Skin of body (tissue), 3 donors: ENCODE data around the gene ALDOB. TPM values are rescaled to one million over a fixed set of nuclear protein-coding genes. Genes with fewer than 3 reads are reported as not detected.
"Not testable (repeated sequence)": the region's sequence is repeated elsewhere in the genome, so short reads cannot be mapped to it uniquely, and the experiment has no call there.

Experiments used
- DNase-seq: peaks from one replicate; lab custom pipeline; 2025; lab: John Stamatoyannopoulos, UW
- small RNA-seq: library from RNA; depleted of rRNA; stranded (forward); fragments of <200 nt; gene quantifications from one replicate; pipeline ENCODE3, GENCODE V24; 2014; ENCODE audit warnings: low replicate concordance
- total RNA-seq: library from RNA; depleted of rRNA; stranded (reverse); fragments of >200 nt; gene quantifications from one replicate; pipeline ENCODE4 v1.2.3, GENCODE V29; 2014

Gene ALDOB
- total RNA-seq, 1 donor from 2014 or later = not detected

- no peak for DNase-seq
Measured at GRCh38 chr9:101388507-101388993, 47.0 kb downstream of the ALDOB start.

- no peak for DNase-seq
Measured at GRCh38 chr9:101387871-101388506, 47.6 kb downstream of the ALDOB start.

DNA sequence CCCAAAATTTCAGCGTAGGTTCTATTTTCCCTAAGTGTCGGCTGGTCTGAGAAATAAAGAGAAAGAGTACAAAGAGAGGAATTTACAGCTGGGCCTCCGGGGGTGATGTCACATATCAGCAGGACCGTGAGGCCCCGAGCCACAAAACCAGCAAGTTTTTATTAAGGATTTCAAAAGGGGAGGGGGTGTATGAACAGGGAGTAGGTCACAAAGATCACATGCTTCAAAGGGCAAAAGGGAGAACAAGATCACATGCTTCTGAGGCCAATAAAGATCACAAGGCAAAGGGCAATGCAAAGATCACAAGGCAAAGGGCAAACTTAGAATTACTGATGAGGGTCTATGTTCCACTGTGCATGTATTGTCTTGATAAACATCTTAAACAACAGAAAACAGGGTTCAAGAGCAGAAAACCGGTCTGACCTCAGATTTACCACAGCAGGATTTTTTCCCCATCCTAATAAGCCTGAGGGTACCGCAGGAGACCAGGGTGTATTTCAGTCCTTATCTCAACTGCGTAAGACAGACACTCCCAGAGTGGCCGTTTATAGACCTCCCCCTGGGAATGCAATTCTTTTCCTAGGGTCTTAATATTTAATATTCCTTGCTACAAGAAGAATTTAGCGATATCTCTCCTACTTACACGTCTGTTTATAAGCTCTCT lies 50.6 kb downstream of the ALDOB start, which contains the start of gene BAAT:
TSS of gene BAAT (minus strand) at position 134 of the 664 bp plus-strand sequence. CDS start 13,602 bp downstream, outside the sequence.
- DNase-seq = not testable (repeated sequence)

DNA sequence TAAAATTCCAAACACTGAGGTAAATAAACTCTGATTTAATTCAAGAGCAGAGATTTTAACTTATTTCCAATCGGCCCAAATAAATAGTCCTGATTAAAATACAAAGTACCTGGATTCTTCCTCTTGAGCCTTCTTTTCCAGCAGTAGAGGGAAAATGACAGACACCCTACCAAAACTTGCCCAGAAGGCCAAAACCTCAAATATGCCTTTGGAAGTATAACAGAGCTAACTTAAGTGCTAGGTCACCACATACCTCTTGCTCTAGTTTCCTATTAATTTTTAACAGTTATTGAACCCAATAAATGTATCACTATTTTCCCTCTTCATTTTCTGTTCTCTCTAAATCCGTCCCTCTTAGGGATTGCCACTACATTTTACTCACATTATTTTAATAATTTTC lies 52.2 kb downstream of the ALDOB start:
- DNase-seq = no peak

- no peak for DNase-seq
Measured at GRCh38 chr9:101381833-101382342, 53.7 kb downstream of the ALDOB start.

DNA sequence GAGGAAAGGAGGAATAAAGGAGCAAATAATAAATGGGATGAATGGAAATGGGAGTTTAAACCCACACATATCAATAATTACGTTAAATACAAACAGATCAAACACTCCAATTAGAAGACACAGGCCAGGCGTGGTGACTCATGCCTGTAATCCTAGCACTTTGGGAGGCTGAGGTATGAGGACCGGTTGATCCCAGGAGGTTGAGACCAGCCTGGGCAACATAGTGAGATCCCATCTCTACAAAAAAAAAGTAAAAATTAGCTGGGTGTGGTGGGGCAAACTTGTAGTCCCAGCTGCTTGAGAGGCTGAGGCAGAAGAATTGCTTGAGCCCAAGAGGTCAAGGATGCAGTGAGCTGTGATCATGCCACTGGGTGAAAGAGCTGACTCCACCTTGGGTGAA lies 54.5 kb downstream of the ALDOB start:
- DNase-seq = no peak

- no peak for DNase-seq
Measured at GRCh38 chr9:101380295-101380694, 55.3 kb downstream of the ALDOB start.

DNA sequence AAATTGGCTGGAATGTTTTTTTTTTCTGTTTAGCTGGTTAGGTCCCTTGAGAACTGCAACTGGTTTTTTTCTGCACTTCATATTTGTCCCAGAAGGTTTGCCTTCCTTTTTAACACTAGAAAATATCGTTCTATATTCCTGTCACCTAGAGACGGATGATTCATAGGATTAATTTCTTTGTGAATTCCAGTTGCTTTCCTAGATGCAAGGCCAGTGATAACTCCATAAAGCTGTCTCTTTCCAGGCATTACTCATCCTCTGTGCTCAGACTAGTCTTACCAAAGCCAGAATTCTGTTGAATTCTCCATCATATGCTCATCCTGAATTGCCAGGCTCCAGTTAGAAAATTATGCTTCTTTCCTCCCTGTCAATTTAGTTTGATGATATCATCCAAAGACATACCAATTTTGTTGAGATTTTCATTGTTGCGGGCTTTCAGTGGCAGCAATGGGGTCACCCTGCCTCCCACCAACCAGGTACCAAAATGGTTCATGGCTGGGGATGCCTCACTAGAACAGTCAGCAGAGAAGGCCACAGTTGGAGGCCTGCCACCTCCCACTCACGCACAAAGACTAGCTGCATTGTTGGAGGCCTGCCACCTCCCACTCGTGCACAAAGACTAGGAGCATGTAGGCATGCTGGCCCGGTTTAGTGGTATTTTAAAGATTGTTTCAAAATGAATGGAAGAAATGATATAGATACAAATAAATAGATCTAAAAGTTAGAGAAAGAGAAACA lies 59.3 kb downstream of the ALDOB start:
- DNase-seq = no peak

DNA sequence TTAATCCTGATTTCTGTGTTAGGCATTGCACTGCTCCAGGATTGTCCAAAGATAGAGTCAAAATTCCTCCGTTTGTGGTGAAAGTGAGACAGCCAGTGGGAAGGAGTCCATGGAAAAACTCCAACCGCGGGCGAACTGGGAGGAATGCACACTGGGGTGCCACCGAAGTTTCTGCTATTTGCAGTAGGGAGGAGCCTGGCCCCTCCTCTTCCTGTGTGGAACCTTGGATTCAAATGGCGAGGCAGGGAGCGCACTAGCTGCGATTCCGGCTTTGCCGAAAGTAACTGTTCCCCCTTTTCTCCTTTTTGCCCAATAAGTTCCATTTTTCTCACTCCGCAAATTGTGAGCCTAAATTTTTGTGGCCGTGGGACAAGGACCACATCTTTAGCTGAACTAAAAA lies 60.0 kb downstream of the ALDOB start:
- DNase-seq = no peak

DNA sequence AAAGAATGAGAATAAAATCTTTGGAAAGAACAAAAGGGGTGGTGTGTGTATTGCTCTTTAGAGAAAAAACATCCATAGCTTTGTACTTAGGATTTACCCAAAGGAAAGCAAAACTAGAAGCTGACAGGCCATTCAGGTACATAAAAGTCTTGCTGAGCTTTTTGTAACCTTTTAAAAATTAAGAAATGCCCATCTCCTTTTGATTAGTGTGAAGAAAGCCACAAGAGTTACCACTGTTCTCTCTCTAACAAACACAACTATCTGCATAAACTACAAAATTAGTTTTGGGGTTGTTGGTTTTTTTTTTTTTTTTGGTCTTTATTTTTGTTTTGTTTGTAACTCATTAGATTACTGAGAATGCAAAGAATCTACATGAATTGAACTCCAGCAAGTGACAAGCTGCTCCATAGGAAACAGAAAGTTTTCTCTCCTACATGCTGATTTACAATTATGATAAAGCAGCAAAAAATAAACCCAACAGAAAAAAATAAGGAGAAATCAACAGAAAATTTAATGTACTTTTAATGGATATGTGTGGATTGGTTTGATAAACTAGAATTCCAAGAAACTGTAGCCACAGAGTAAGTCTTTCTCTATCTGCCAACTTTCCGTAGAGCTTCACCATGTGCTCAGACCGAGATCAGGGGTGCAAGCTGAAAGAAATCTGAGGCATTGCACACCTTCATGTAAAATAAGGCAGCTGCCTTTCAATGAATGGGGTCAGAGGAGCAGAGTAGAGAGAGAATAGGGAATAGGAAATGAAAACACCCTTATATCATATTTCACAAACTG lies 63.1 kb downstream of the ALDOB start:
- DNase-seq = no peak

DNA sequence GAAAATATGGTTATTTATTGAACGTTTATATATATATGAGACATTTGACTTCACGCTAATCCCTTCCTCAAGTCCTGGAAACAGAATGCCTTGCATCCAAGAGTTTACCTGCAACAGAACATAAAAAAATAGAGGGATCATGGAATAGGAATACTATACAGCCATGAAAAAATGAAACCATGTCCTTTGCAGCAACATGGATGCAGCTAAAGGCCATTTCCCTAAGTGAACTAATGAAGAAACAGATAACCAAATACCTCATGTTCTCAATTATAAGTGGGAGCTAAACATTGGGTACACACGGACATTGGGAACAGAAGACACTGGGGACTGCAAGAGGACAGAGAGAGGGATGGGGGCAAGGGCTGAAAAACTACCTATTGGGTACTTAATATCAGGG lies 63.8 kb downstream of the ALDOB start:
- no peak for DNase-seq

Small RNAs within 50 kb of the gene (small RNA-seq; reads per million reads assigned to genes)
- gene AL353621.2 = not detected

Other genes starting within 250 kb of the ALDOB start
- gene BAAT, start 50.8 kb downstream of the ALDOB start, total RNA-seq = not detected
- gene MRPL50, start 37.2 kb downstream of the ALDOB start, total RNA-seq = 18.3 TPM
- 26.0 TPM for gene ZNF189, start 36.9 kb downstream of the ALDOB start, total RNA-seq
- gene RNF20, start 98.1 kb upstream of the ALDOB start, total RNA-seq = 26.0 TPM
- gene PPP3R2, start 159.2 kb upstream of the ALDOB start, total RNA-seq = not detected